Aorta (tissue), 5 donors: ENCODE data around the gene VIPR2. TPM values are rescaled to one million over a fixed set of nuclear protein-coding genes. Genes with fewer than 3 reads are reported as not detected.
A peak's percentile ranks its signal among the peaks of the same experiment; 100 is the strongest.

Source experiments
- ATAC-seq: fragments of 200-7000 bp; cut with Tn5 transposase; one replicate; pipeline ENCODE4 v1.9.1; 2022; ENCODE audit warnings: moderate library complexity; ENCODE audit not compliant: low FRiP score
- DNase-seq, 2 donors: peaks; one replicate each; pipeline ENCODE4 v3.0.0-alpha.2; 2020
- H3K27ac ChIP-seq, 2 donors: one replicate each; pipeline ENCODE4 v1.5.1; 2013; ENCODE audit warnings: low read length in 2 of 2, mild to moderate bottlenecking in 2 of 2, moderate library complexity in 2 of 2, control low read depth in 1 of 2, inconsistent platforms in 1 of 2, low read depth in 1 of 2
- H3K27me3 ChIP-seq, 2 donors: one replicate each; pipeline ENCODE4 v1.6.1; 2013; ENCODE audit warnings: control low read depth in 1 of 2, low read length in 1 of 2, mild to moderate bottlenecking in 1 of 2, moderate library complexity in 1 of 2; ENCODE audit not compliant: insufficient read depth in 2 of 2, control insufficient read depth in 1 of 2
- H3K36me3 ChIP-seq, 2 donors: one replicate each; pipeline ENCODE4 v1.6.1; 2013; ENCODE audit warnings: control low read depth in 1 of 2, low read length in 1 of 2, mild to moderate bottlenecking in 1 of 2; ENCODE audit not compliant: insufficient read depth in 2 of 2, control insufficient read depth in 1 of 2
- H3K4me1 ChIP-seq, 2 donors: one replicate each; pipeline ENCODE4 v1.6.1; 2013; ENCODE audit warnings: low read length in 2 of 2, control low read depth in 1 of 2, mild to moderate bottlenecking in 1 of 2, moderate library complexity in 1 of 2; ENCODE audit not compliant: insufficient read depth in 2 of 2, control insufficient read depth in 1 of 2
- H3K4me3 ChIP-seq, 2 donors: one replicate each; pipeline ENCODE4 v1.5.1; 2013; ENCODE audit warnings: low read length in 2 of 2, control low read depth in 1 of 2, mild to moderate bottlenecking in 1 of 2
- H3K9me3 ChIP-seq: one replicate; pipeline ENCODE4 v1.6.1; 2013; ENCODE audit warnings: mild to moderate bottlenecking, low read length; ENCODE audit not compliant: control insufficient read depth
- WGBS, 2 donors: extraction: QIAGEN DNeasy Blood & Tissue Kit; methylation state at CpG; one replicate each; pipeline ENCODE4 v1.1.7; 2013; 5-methylcytosine and 5-hydroxymethylcytosine counted together
- intact Hi-C, 2 donors: fragments of 100-400 bp; cut with DNase I; formaldehyde crosslinking; loops; one replicate each; pipeline versions ENCODE4 v1.14.2 to v1.15.0; 2022
- polyA plus RNA-seq, 2 donors: library from polyadenylated mRNA; stranded (reverse); fragments of 200-250 nt; gene quantifications; one replicate each; pipeline ENCODE4 v1.2.3, GENCODE V29; 2013
- total RNA-seq, 2 donors: library from RNA; stranded (reverse); fragmentation: NEBNext Ultra II Directional; extraction: Animal tissue kit (Norgen Biotek cat#: 25700); gene quantifications; one replicate each; pipeline ENCODE4 v1.2.1, GENCODE V29; 2021
- donor health status: healthy with polysubstance abuse.
- donor health status: Bipolar disorder and iron deficiency.
- donor health status: DM: no; HTN: no; CAD: no.
- donor health status: DM: no; HTN: no; CAD: no.
- donor health status: DM: yes; HTN: yes; CAD: no.

VIPR2 gene
- total and polyA plus RNA-seq, 4 donors, result 3.3 to 14.1 (median 11.5) TPM

DNA sequence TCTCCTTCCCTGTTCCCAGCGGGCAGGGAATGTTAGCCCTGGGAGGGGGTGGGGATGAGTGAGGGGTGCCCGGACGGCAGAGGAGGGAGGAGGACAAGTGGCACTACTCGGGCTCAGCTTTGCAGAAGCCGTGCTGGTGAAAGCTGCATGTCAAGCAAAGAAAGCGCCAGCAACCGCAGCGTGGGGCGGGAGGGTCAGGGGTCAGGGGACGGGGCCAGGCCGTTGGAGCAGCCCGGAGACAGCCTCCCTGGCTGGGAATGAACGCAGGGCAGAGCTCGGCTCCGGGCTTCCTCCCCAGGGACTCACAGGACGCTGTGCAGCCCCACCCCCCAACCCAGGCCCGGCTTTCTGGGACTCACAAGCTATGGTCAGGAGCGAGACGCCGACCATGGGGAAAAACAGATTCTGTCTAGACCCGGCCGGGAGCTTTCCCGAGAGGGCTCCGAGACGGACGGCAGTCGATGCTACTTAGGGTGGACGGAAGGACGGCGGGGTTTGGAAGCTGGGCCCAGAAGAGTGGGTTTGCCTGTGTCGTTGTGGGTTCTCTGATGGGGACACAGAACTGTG is 113.4 kb downstream of the VIPR2 start:
- intact Hi-C loops, result loop anchor here in 1 of 2 donors (5.0 kb wide), 1 partner anchor 61 kb away; no protein-coding TSS in a partner anchor
- Histone ChIP-seq H3K9me3 (no peaks in the 10 kb centered on the region), H3K4me1 (no peaks in the 10 kb centered on the region), H3K4me3 (peak overlapping the region; percentile 1 to 28), H3K36me3 (no peaks in the 10 kb centered on the region), H3K27me3 (no peaks in the 10 kb centered on the region), H3K27ac (peak overlapping the region; percentile 18 to 79)
- ATAC-seq (peak; percentile 83), DNase-seq (peak; percentile 85 to 89)
- 2 to 6% methylated on average over 31 of the region's 31 CpGs for WGBS, 2 donors

DNA sequence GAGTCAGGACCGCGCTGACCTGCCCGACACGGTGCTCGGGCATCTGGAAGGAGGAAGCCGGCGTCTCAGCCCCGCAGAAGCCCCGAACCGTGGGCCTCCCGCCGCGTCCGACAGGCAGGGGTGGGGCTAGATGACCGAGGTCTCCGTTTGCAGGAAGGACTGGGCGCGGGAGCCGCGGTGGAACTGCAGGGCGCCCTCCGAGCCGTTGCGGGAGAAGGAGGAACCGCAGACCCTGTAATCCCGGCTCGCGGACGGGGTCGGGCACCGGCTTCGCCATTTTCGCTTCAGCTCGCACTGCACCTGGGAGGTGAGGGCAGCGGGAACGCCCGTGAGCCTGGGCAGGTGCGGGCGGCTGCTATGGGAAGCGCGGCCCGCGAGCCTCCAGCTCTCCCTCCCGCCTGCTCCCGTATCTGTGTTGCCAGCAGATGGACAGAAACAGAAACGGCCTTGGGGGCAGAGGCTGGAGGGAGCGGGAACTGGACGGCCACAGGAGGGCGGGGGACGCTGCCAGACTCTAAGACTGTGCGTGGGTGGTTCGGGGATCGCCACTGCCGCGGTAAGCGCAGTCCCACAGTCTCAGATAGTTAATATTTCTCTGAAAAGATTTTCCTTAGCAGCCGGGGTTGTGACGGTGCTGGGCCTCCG is 114.1 kb downstream of the VIPR2 start:
- intact Hi-C loops, result loop anchor here in 1 of 2 donors (5.0 kb wide), 1 partner anchor 62 kb away; no protein-coding TSS in a partner anchor
- peak overlapping the region; percentile 1 to 28 for H3K4me3 ChIP-seq
- DNase-seq (peak; percentile 75 to 89), ATAC-seq (peak; percentile 76)
- peak overlapping the region; percentile 18 to 79 for H3K27ac ChIP-seq
- H3K27me3 ChIP-seq, result no peaks in the 10 kb centered on the region
- WGBS, 2 donors, result 2% methylated on average over 59 of the region's 59 CpGs
- H3K4me1 ChIP-seq, result no peaks in the 10 kb centered on the region
- no peaks in the 10 kb centered on the region for H3K9me3 ChIP-seq
- H3K36me3 ChIP-seq, result no peaks in the 10 kb centered on the region

DNA sequence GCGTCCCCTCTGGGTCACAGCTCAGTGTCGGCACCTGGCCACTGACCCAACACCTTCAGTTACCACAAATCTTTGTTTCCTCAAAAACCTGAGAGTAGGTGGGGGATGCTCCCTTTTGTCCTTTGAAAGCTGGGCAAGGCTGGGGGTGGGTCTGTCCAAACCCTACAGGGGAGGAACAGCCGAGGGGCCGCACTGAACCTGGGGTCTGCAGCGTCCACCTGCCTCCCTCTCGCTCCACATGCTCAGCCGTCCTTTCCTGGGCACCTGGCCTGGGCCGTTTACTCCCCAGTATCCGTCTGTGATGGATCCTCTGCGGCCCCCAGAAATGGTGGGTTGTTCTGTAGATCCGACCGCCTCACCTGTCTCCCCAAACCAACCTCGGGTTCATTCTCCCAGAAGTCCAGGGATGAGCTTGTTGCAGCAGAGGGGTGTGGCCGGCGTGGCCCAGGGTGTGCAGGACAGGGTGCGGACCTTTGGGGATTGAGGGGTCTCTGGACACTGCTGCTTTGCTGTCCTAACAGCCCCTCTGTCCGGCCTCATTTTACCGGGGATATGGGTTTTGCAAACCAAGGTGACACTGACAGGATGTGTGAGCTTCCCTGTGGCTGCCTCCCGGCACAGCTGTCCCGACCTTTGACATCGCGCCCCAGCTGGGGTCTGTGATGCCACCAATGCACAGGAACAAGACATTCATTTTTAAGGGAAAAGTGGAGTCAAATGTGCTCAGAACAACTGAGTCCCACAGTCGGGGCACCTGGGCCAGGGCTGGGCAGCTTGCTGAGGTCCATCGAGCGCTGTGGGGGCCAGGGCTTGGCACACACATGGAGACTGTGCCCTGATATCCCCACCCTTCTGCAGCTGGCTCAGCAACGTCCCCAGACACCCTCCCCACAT is 115.9 kb downstream of the VIPR2 start:
- Histone ChIP-seq H3K4me3 (no peak overlapping the region), H3K36me3 (no peaks in the 10 kb centered on the region), H3K27me3 (no peaks in the 10 kb centered on the region), H3K27ac (no peak overlapping the region), H3K4me1 (no peaks in the 10 kb centered on the region), H3K9me3 (no peaks in the 10 kb centered on the region)
- WGBS, 2 donors, result 92% methylated on average over 26 of the region's 26 CpGs
- intact Hi-C loops, result no loop called here
- ATAC-seq, result no peak
- no peak for DNase-seq

- H3K9me3 ChIP-seq, result no peaks in the 10 kb centered on the region
- no peak for ATAC-seq
- H3K36me3 ChIP-seq, result no peaks in the 10 kb centered on the region
- intact Hi-C loops, result no loop called here
- H3K4me1 ChIP-seq, result no peaks in the 10 kb centered on the region
- WGBS, 2 donors, result 80 to 83% methylated on average over 22 of the region's 22 CpGs
- H3K27me3 ChIP-seq, result no peaks in the 10 kb centered on the region
- H3K4me3 ChIP-seq, result no peak overlapping the region
- H3K27ac ChIP-seq, result no peak overlapping the region
- DNase-seq, result no peak
Measured at GRCh38 chr7:159027789-159028507, 116.7 kb downstream of the VIPR2 start.

- intact Hi-C loops, result no loop called here
- H3K27ac ChIP-seq, result no peak overlapping the region
- H3K4me3 ChIP-seq, result no peak overlapping the region
- no peak for ATAC-seq
- H3K27me3 ChIP-seq, result no peaks in the 10 kb centered on the region
- no peaks in the 10 kb centered on the region for H3K36me3 ChIP-seq
- H3K4me1 ChIP-seq, result no peaks in the 10 kb centered on the region
- no peak for DNase-seq
- no peaks in the 10 kb centered on the region for H3K9me3 ChIP-seq
- 72 to 78% methylated on average over 22 of the region's 22 CpGs for WGBS, 2 donors
Measured at GRCh38 chr7:159027056-159027788, 117.4 kb downstream of the VIPR2 start.

GRCh38 chr7:159026271-159027055 is 118.2 kb downstream of the VIPR2 start:
- Histone ChIP-seq H3K4me1 (no peaks in the 10 kb centered on the region), H3K4me3 (no peak overlapping the region), H3K27me3 (no peaks in the 10 kb centered on the region), H3K9me3 (no peaks in the 10 kb centered on the region), H3K36me3 (no peaks in the 10 kb centered on the region), H3K27ac (no peak overlapping the region)
- intact Hi-C loops, result no loop called here
- 85 to 88% methylated on average over 33 of the region's 33 CpGs for WGBS, 2 donors
- DNase-seq (no peak), ATAC-seq (no peak)

GRCh38 chr7:159025161-159025779 is 119.4 kb downstream of the VIPR2 start:
- WGBS, 2 donors, result 86 to 89% methylated on average over 20 of the region's 20 CpGs

More at GRCh38 chr7:159025161-159025779, 119.4 kb downstream of the VIPR2 start:
- intact Hi-C loops, result no loop called here
- Histone ChIP-seq H3K4me1 (no peaks in the 10 kb centered on the region), H3K36me3 (no peaks in the 10 kb centered on the region), H3K27me3 (no peaks in the 10 kb centered on the region), H3K4me3 (no peak overlapping the region), H3K9me3 (no peaks in the 10 kb centered on the region), H3K27ac (no peak overlapping the region)
- ATAC-seq, result no peak
- no peak for DNase-seq
